A673 (cell line): ENCODE measurements around the gene LGI1.

Source experiments
- CTCF ChIP-seq: fragments of 300-800, 200-600 bp; sonication (generic); conservative IDR thresholded peaks from 2 replicates; pipeline ENCODE4 v1.5.1; 2017; ENCODE audit warnings: low read depth, mild to moderate bottlenecking, antibody characterized with exemption, low read length, moderate library complexity, mixed read lengths
- EZH2 ChIP-seq: fragments of 200-600 bp; sonication (generic); IDR thresholded peaks from 2 replicates; pipeline ENCODE4 v1.6.1; 2017; ENCODE audit warnings: borderline replicate concordance, low read depth, mild to moderate bottlenecking, mixed read lengths, antibody characterized with exemption, low read length; ENCODE audit not compliant: poor library complexity, severe bottlenecking

GRCh38 chr10:93841961-93842360, 84.2 kb downstream of the LGI1 start:
- TF ChIP-seq CTCF (no peak), EZH2 (no peak)
